DMS53 (cell line): ENCODE results near the gene ORAI3.

Experiments used
- DNase-seq: peaks from one replicate; lab custom pipeline; 2025; lab: John Stamatoyannopoulos, UW

The ORAI3 gene

GRCh38 chr16:30971298-30971697 lies 22.4 kb downstream of the ORAI3 start:
- no peak for DNase-seq

- no peak for DNase-seq
These were observed 24.0 kb downstream of the ORAI3 start for GRCh38 chr16:30972872-30973271.

- no peak for DNase-seq
These were observed 25.5 kb downstream of the ORAI3 start for GRCh38 chr16:30974348-30974747.

GRCh38 chr16:30976486-30976885 lies 27.6 kb downstream of the ORAI3 start:
- DNase-seq: no peak

- DNase-seq: peak; percentile 38
These were observed 28.6 kb downstream of the ORAI3 start for GRCh38 chr16:30977502-30977901.

- DNase-seq: no peak
These were observed 30.5 kb downstream of the ORAI3 start for GRCh38 chr16:30979170-30980022.

- DNase-seq: no peak
These were observed 31.1 kb downstream of the ORAI3 start for GRCh38 chr16:30980023-30980371.

- DNase-seq: no peak
These were observed 31.6 kb downstream of the ORAI3 start for GRCh38 chr16:30980434-30980833.

- DNase-seq: no peak
These were observed 32.1 kb downstream of the ORAI3 start for GRCh38 chr16:30980959-30981358.

GRCh38 chr16:30982548-30983288 lies 33.9 kb downstream of the ORAI3 start:
- no peak for DNase-seq

- DNase-seq: peak; percentile 23
These were observed 34.5 kb downstream of the ORAI3 start for GRCh38 chr16:30983289-30983889.

GRCh38 chr16:30983898-30984610 lies 35.2 kb downstream of the ORAI3 start:
- no peak for DNase-seq

GRCh38 chr16:30984669-30985400 lies 36.0 kb downstream of the ORAI3 start, which contains the start of gene HSD3B7:
Gene HSD3B7 (plus strand): TSS chr16:30985207. CDS start chr16:30985659, 452 bp downstream.
- DNase-seq: peak; percentile 88

GRCh38 chr16:30985401-30986128 lies 36.7 kb downstream of the ORAI3 start:
- DNase-seq: peak; percentile 91

- no peak for DNase-seq
These were observed 37.5 kb downstream of the ORAI3 start for GRCh38 chr16:30986129-30986991.

GRCh38 chr16:30987581-30988190 lies 38.8 kb downstream of the ORAI3 start:
- DNase-seq: no peak

- no peak for DNase-seq
These were observed 40.7 kb downstream of the ORAI3 start for GRCh38 chr16:30989469-30990047.

GRCh38 chr16:30990105-30990504 lies 41.2 kb downstream of the ORAI3 start:
- no peak for DNase-seq

- DNase-seq: no peak
These were observed 42.2 kb downstream of the ORAI3 start for GRCh38 chr16:30991052-30991451.
